Thyroid gland (tissue), 4 donors: Measurements from ENCODE around the gene PPP4R4.

Experiments
- POLR2A ChIP-seq, 2 donors: fragments of 450-650 bp; IDR thresholded peaks; one replicate each; pipeline ENCODE4 v1.6.1; 2017; ENCODE audit warnings: antibody characterized with exemption in 2 of 2, mild to moderate bottlenecking in 2 of 2, moderate library complexity in 1 of 2
- TF ChIP-seq, protein P1 (sequence below), 6 experiments: fragments of 200-600 bp in 3 of 6; fragments of 450-650 bp in 3 of 6; sonication (generic) in 3 of 6; IDR thresholded peaks; one replicate each; pipeline ENCODE4 v1.5.1; 2016 to 2019; ENCODE audit warnings: antibody characterized with exemption in 6 of 6, mild to moderate bottlenecking in 2 of 6, inconsistent platforms in 1 of 6, moderate library complexity in 1 of 6

DNA sequence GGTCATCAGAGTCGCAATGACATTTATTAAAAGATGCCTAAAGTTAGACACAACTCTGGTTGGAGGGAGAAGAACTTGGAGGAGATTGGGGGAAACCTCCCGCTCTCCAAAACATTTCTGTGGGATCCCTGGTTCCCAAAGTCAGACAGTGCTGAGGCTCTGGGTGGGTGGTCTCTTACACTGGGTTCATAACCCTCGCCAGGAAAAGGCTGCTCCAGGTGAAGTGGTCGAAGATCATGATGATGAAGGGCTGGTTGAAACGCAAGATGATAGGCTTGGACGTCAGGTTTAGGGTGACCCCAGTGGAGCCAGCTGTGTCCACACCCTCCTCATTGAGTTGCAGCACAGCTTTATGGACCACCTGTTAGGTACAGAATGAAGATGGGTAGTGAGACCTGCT, 130.1 kb downstream of the PPP4R4 start:
- TF ChIP-seq, protein P1, sequence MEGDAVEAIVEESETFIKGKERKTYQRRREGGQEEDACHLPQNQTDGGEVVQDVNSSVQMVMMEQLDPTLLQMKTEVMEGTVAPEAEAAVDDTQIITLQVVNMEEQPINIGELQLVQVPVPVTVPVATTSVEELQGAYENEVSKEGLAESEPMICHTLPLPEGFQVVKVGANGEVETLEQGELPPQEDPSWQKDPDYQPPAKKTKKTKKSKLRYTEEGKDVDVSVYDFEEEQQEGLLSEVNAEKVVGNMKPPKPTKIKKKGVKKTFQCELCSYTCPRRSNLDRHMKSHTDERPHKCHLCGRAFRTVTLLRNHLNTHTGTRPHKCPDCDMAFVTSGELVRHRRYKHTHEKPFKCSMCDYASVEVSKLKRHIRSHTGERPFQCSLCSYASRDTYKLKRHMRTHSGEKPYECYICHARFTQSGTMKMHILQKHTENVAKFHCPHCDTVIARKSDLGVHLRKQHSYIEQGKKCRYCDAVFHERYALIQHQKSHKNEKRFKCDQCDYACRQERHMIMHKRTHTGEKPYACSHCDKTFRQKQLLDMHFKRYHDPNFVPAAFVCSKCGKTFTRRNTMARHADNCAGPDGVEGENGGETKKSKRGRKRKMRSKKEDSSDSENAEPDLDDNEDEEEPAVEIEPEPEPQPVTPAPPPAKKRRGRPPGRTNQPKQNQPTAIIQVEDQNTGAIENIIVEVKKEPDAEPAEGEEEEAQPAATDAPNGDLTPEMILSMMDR (IDR thresholded peaks at IDR 0.05) = no peak
- no peak for TF ChIP-seq POLR2A (IDR thresholded peaks at IDR 0.05)
